Measurements from ENCODE around the gene PDCD11. TPM values are rescaled to one million over a fixed set of nuclear protein-coding genes. Genes with fewer than 3 reads are reported as not detected.
"Not testable (repeated sequence)": the region's sequence is repeated elsewhere in the genome, so short reads cannot be mapped to it uniquely, and the experiment has no call there.

Gene PDCD11, protein sequence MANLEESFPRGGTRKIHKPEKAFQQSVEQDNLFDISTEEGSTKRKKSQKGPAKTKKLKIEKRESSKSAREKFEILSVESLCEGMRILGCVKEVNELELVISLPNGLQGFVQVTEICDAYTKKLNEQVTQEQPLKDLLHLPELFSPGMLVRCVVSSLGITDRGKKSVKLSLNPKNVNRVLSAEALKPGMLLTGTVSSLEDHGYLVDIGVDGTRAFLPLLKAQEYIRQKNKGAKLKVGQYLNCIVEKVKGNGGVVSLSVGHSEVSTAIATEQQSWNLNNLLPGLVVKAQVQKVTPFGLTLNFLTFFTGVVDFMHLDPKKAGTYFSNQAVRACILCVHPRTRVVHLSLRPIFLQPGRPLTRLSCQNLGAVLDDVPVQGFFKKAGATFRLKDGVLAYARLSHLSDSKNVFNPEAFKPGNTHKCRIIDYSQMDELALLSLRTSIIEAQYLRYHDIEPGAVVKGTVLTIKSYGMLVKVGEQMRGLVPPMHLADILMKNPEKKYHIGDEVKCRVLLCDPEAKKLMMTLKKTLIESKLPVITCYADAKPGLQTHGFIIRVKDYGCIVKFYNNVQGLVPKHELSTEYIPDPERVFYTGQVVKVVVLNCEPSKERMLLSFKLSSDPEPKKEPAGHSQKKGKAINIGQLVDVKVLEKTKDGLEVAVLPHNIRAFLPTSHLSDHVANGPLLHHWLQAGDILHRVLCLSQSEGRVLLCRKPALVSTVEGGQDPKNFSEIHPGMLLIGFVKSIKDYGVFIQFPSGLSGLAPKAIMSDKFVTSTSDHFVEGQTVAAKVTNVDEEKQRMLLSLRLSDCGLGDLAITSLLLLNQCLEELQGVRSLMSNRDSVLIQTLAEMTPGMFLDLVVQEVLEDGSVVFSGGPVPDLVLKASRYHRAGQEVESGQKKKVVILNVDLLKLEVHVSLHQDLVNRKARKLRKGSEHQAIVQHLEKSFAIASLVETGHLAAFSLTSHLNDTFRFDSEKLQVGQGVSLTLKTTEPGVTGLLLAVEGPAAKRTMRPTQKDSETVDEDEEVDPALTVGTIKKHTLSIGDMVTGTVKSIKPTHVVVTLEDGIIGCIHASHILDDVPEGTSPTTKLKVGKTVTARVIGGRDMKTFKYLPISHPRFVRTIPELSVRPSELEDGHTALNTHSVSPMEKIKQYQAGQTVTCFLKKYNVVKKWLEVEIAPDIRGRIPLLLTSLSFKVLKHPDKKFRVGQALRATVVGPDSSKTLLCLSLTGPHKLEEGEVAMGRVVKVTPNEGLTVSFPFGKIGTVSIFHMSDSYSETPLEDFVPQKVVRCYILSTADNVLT (N-terminal part only)
- polyA plus RNA-seq (ENCODE audit: low read depth in 6 of 6): 10 to 100 TPM in 2 of 6 donors, 1 to 10 TPM in 4; 5.0 to 16.0 (median 9.4) TPM

DNA sequence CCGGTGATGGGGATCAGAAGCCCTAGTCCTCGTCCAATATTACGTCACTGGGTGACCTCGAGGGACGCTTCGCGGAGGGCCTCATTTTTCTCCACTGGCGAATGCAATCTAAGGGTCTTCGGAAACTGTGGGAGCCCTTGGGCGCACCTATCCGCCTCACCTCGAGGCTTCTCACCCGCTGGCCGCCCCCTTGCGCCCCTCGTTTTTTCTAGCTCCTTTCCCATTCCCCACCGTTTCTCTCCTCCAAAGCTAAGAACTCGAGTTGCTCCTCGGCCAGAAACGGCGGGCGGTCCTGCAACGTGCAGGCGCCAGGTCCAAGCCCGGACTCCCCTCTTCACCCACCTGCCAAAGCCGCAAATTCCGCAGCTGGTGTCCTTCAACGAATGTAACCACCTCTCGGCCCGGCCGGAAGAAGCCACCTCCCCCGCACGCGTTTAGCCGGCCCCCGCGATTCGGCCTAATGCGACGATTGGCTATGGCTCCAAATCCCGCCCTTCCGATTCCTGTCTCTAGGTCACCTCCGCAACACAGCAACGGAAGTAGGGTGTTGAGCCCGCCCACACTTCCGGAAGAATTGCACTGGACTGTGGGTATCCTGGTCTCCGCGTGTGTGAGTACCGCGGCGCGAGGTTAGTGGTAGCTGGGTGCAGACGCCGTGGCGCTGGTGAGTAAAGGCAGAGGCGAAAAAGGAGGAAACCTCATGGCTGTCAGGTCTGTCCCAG lies at the start of gene PDCD11, which contains the start of gene ATP5MK:
PDCD11 (plus strand) TSS at position 560 of the 722 bp plus-strand sequence. CDS start 1,801 bp downstream, outside the sequence.
ATP5MK (minus strand) TSS at position 409 of the 722 bp plus-strand sequence. CDS start 4,018 bp downstream, outside the sequence.
- peak; percentile 99 for ATAC-seq (ENCODE audit: low read depth in 2 of 2)
- Mint-ChIP-seq H3K27me3 (no peaks in the 10 kb centered on the region), H3K4me3 (peak within 1 kb of the TSS; percentile 91 to 99 (median 96)), H3K36me3 (no peaks in the 10 kb centered on the region), H3K4me1 (peaks cover 32 to 53% (median 47%) of the 10 kb centered on the region in 3 donors), H3K27ac (peak within 1 kb of the TSS; percentile 88 to 97 (median 95)), H3K9me3 (no peaks in the 10 kb centered on the region)
- peak; percentile 92 for DNase-seq

DNA sequence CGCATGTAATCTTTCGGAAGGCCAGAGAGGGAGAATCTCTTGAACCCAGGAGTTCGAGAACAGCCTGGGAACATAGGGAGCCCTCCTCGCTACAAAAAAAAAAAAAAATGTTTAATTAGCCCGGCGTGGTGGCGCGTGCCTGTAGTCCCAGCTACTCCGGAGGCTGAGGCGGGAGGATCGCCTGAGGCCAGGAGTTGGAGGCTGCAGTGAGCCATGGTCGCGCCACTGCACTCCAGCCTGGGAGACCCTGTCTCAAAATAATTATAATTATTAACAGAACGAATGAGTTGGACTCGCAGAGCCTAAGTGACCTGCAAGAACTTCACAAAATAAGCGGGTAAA lies 46.3 kb upstream of the PDCD11 start:
- peaks cover 0 to 5% (median 0%) of the 10 kb centered on the region in 3 donors for H3K4me1 Mint-ChIP-seq
- H3K36me3 Mint-ChIP-seq: no peaks in the 10 kb centered on the region
- no peaks in the 10 kb centered on the region for H3K9me3 Mint-ChIP-seq
- ATAC-seq (ENCODE audit: low read depth in 2 of 2) (no peak), DNase-seq (no peak)
- H3K4me3 Mint-ChIP-seq: peak overlapping the region; percentile 66 to 97 (median 90)
- no peaks in the 10 kb centered on the region for H3K27me3 Mint-ChIP-seq
- H3K27ac Mint-ChIP-seq: peak overlapping the region in 2 of 6 donors; percentile 24 to 53

DNA sequence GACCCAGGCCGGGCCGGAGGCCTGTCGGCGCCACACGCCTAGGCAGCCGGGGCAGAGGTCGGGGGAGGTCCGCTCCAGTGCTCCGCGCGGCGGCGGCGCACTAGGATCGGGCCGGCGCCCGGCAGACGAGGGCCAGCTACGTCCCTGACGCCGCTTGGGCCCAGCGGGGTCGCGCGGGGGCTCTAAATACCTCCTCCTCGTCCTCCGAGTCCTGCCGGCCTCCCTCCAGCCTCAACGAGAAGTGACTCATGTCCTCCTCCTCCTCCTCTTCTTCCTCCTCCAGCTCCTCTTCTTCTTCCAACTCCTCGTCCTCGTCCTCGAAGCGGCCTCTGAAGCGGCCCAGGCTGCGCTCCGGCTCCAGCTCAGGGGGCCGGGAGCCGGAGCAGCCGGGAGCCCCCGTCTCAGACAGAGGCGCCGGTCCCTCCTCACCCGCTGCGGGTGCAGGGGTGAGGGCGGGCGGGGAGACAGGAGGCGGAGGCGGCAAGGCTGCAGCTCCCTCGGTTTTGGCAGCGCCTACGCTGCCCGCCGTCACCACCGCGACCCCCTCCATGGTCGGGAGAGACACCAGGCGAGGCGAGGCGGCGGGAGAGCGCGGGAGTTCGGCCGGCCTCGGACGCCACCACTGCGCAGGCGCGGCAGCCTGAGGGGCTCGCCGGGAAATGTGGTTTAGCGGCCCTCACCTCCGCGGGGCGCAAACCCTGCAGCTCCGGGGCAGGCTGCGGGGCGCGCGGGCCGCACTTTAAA lies 45.7 kb upstream of the PDCD11 start, which contains the start of gene PCGF6:
PCGF6 (minus strand) TSS at position 624 of the 744 bp plus-strand sequence; CDS start at position 550, 74 bp downstream.
- H3K4me3 Mint-ChIP-seq: peak within 1 kb of the TSS; percentile 88 to 97 (median 92)
- H3K4me1 Mint-ChIP-seq: peaks cover 0 to 5% (median 0%) of the 10 kb centered on the region in 3 donors
- H3K27me3 Mint-ChIP-seq: no peaks in the 10 kb centered on the region
- peak within 1 kb of the TSS in 5 of 6 donors; percentile 53 to 87 (median 81) for H3K27ac Mint-ChIP-seq
- ATAC-seq (ENCODE audit: low read depth in 2 of 2): peak; percentile 86 to 88
- no peaks in the 10 kb centered on the region for H3K9me3 Mint-ChIP-seq
- H3K36me3 Mint-ChIP-seq: no peaks in the 10 kb centered on the region
- peak; percentile 74 for DNase-seq

DNA sequence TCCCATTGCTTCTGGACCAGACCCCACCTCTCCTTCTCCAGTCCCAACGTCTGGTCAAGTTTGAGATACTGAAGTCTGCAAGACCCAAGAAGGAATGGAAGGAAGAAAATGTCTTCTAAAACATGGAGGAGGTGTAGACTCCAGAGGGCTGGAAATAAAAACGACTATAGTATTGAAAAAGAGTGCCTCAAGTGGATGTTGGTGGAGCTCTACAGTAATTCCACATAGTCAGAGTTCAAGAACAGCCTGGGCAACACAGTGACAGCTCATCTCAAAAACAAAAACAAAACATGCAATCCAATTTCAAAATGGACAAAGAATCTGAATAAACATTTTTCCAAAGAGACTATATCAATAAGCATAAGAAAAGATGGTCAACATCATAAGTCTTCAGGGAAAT lies 43.1 kb upstream of the PDCD11 start:
- H3K27ac Mint-ChIP-seq: peak overlapping the region in 1 of 6 donors; percentile 47

DNA sequence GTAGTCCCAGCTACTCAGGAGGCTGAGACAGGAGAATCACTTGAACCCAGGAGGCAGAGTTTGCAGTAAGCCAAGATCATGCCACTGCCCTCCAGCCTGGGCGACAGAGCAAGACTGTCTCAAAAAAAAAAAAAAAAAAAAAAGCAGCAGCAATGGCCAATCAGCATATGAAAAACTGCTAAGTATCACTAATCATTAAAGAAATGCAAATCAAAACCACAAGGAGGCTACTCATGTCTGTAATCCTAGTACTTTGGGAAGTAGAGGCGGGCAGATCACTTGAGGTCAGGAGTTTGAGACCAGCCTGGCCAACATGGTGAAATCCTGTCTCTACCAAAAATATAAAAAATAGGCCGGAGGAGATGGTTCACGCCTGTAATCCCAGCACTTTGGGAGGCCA lies 41.9 kb upstream of the PDCD11 start:
- not testable (repeated sequence) for H3K36me3 Mint-ChIP-seq; ATAC-seq (ENCODE audit: low read depth in 2 of 2); H3K4me3 Mint-ChIP-seq; H3K9me3 Mint-ChIP-seq; DNase-seq; H3K27ac Mint-ChIP-seq; H3K27me3 Mint-ChIP-seq; H3K4me1 Mint-ChIP-seq

More for the DNA sequence above, 43.1 kb upstream of the PDCD11 start:
- no peak for DNase-seq
- no peak for ATAC-seq (ENCODE audit: low read depth in 2 of 2)
- Mint-ChIP-seq H3K9me3 (no peaks in the 10 kb centered on the region), H3K4me1 (peaks cover 0 to 5% (median 0%) of the 10 kb centered on the region in 3 donors), H3K36me3 (no peaks in the 10 kb centered on the region), H3K4me3 (peak overlapping the region in 2 of 8 donors; percentile 39 to 74), H3K27me3 (no peaks in the 10 kb centered on the region)

DNA sequence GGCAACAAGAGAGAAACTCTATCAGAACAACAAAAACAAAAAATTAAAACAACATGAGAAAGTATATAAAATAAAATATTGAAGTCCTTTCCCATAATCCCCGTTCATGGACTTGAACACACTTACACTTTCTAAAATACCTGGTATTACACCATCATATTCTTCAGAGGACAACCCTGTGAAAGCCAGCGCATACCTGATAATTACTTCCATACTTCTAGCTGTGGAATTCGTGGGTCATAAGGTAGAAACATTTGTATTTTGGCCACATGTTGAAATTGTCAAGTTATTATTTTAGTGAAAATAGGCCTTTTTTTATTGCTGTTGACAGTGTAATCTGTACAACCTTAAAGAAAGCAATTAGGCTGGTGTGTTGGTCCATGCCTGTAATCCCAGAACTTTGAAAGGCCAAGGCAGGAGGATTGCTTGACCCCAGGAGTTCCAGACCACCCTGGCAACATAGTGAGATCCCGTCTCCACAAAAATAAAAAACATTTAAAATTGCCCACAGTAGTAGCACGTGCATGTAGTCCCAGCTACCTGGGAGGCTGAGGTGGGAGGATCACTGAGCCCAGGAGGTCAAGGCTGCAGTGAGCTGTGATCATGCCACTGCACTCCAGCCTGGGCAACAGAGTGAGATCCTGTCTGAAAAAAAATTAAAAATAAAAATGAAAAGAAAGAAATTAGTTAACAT lies 40.4 kb upstream of the PDCD11 start:
- ATAC-seq (ENCODE audit: low read depth in 2 of 2): no peak
- H3K4me1 Mint-ChIP-seq: peaks cover 0 to 5% (median 0%) of the 10 kb centered on the region in 3 donors
- H3K27me3 Mint-ChIP-seq: no peaks in the 10 kb centered on the region
- H3K27ac Mint-ChIP-seq: no peak overlapping the region
- no peaks in the 10 kb centered on the region for H3K9me3 Mint-ChIP-seq
- no peak for DNase-seq
- H3K36me3 Mint-ChIP-seq: no peaks in the 10 kb centered on the region
- no peak overlapping the region for H3K4me3 Mint-ChIP-seq

DNA sequence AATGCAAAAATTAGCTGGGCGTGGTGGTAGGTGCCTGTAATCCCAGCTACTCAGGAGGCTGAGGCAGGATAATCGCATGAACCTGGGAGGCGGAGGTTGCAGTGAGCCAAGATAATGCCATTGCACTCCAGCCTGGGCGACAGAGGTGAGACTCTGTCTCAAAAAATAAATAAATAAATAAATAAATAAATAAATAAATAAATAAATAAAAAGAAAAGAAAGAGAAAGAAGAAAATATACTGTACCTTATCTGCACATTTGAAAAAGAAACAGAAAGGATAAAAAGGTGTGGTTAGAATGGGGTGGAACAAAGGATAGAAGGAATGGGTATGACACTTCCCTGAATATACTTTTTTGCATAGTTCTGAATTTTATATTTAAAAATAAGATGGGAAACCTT lies 36.9 kb upstream of the PDCD11 start:
- not testable (repeated sequence) for H3K4me3 Mint-ChIP-seq; H3K9me3 Mint-ChIP-seq; H3K36me3 Mint-ChIP-seq; H3K27ac Mint-ChIP-seq; DNase-seq; H3K27me3 Mint-ChIP-seq; H3K4me1 Mint-ChIP-seq; ATAC-seq (ENCODE audit: low read depth in 2 of 2)

DNA sequence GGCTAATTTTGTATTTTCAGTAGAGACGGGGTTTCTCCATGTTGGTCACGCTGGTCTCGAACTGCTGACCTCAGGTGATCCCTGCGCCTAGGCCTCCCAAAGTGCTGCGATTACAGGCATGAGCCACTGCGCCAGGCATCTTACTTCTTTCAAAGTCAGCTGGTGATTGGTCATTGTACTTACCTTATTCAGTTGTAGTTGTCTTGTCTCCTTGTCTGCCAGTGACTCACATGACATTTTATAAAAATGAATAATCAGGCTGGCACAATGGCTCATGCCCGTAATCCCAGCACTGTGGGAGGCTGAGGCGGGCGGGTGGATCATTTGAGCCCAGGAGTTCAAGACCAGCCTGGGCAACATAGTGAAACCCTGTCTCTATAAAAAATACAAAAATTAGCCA lies 35.6 kb upstream of the PDCD11 start:
- not testable (repeated sequence) for H3K4me1 Mint-ChIP-seq

DNA sequence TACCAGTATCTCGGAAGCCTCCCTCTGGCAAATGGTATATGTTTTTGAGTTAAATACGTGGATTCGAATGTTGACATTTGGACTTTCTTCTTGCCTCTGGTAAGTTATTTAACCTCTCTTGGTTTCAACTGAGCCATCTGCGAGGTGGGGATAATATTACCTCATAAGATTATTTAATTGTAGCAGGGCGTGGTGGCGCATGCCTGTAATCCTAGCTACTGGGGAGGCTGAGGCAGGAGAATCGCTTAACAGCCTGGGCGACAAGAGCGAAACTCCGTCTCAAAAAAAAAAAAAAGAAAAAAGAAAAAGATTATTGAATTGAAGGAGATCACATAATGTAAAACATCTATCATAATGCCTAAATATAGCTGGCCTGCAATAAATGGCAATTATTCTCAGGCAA lies 29.0 kb upstream of the PDCD11 start:
- H3K4me3 Mint-ChIP-seq: peak overlapping the region; percentile 84 to 99 (median 95)
- H3K36me3 Mint-ChIP-seq: no peaks in the 10 kb centered on the region
- no peaks in the 10 kb centered on the region for H3K9me3 Mint-ChIP-seq
- H3K27ac Mint-ChIP-seq: peak overlapping the region; percentile 72 to 97 (median 94)
- ATAC-seq (ENCODE audit: low read depth in 2 of 2) (no peak), DNase-seq (no peak)
- peaks cover 8 to 20% (median 10%) of the 10 kb centered on the region in 3 donors for H3K4me1 Mint-ChIP-seq
- H3K27me3 Mint-ChIP-seq: no peaks in the 10 kb centered on the region

More for the DNA sequence above, 35.6 kb upstream of the PDCD11 start:
- not testable (repeated sequence) for H3K27me3 Mint-ChIP-seq; ATAC-seq (ENCODE audit: low read depth in 2 of 2); H3K36me3 Mint-ChIP-seq; H3K4me3 Mint-ChIP-seq; H3K27ac Mint-ChIP-seq; DNase-seq; H3K9me3 Mint-ChIP-seq

DNA sequence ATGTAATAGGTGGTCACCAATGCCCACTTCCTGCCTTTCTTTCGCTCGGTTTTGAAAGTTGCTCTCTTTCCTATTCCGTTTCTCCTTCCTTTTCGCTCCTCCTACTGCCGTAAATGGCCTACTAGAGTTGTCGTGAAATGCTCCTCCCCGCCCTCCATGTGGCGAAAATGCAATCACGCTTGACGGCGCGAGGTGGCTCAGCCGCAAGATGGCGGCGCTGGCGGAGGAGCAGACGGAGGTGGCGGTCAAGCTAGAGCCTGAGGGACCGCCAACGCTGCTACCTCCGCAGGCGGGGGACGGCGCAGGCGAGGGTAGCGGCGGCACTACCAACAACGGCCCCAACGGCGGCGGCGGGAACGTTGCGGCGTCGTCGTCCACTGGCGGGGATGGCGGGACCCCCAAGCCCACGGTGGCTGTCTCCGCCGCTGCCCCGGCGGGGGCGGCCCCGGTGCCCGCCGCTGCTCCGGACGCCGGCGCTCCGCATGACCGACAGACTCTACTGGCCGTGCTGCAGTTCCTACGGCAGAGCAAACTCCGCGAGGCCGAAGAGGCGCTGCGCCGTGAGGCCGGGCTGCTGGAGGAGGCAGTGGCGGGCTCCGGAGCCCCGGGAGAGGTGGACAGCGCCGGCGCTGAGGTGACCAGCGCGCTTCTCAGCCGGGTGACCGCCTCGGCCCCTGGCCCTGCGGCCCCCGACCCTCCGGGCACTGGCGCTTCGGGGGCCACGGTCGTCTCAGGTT lies 28.5 kb upstream of the PDCD11 start, which contains the start of gene TAF5:
TAF5 (plus strand) TSS at position 195 of the 737 bp plus-strand sequence; CDS start at position 209, 14 bp downstream.
- Mint-ChIP-seq H3K27ac (peak within 1 kb of the TSS; percentile 72 to 97 (median 94)), H3K4me1 (peaks cover 8 to 20% (median 10%) of the 10 kb centered on the region in 3 donors), H3K9me3 (no peaks in the 10 kb centered on the region), H3K4me3 (peak within 1 kb of the TSS; percentile 84 to 99 (median 95)), H3K36me3 (no peaks in the 10 kb centered on the region), H3K27me3 (no peaks in the 10 kb centered on the region)
- DNase-seq: peak; percentile 90
- ATAC-seq (ENCODE audit: low read depth in 2 of 2): peak; percentile 56 to 62

Measured in naive B cell (primary cell).